Liver (tissue), 9 donors: Measurements from ENCODE around the gene MTCH1. TPM values are rescaled to one million over a fixed set of nuclear protein-coding genes. Genes with fewer than 3 reads are reported as not detected.

Experiments used
- DNase-seq: peaks from one replicate; pipeline ENCODE4 v3.0.0-alpha.2; 2017; ENCODE audit warnings: low spot score
- H3K27ac ChIP-seq, 2 donors: one replicate each; pipeline ENCODE4 v1.7.0; 2013; ENCODE audit warnings: inconsistent platforms in 2 of 2, low read length in 2 of 2, control low read depth in 1 of 2, low read depth in 1 of 2, mild to moderate bottlenecking in 1 of 2
- H3K27me3 ChIP-seq, 4 donors: one replicate each; pipeline versions ENCODE4 v1.6.1 to v1.7.0; 2013; ENCODE audit warnings: low read length in 3 of 4, inconsistent platforms in 1 of 4, mild to moderate bottlenecking in 1 of 4, moderate library complexity in 1 of 4; ENCODE audit not compliant: control insufficient read depth in 4 of 4, insufficient read depth in 4 of 4
- H3K36me3 ChIP-seq, 4 donors: one replicate each; pipeline versions ENCODE4 v1.6.1 to v1.7.0; 2013; ENCODE audit warnings: low read length in 3 of 4, mild to moderate bottlenecking in 3 of 4, low read depth in 1 of 4, moderate library complexity in 1 of 4; ENCODE audit not compliant: control insufficient read depth in 4 of 4, insufficient read depth in 3 of 4
- H3K4me1 ChIP-seq, 4 donors: one replicate each; pipeline versions ENCODE4 v1.6.1 to v1.7.0; 2013; ENCODE audit warnings: low read length in 3 of 4, mild to moderate bottlenecking in 3 of 4, moderate library complexity in 1 of 4; ENCODE audit not compliant: control insufficient read depth in 4 of 4, insufficient read depth in 4 of 4
- H3K4me3 ChIP-seq, 3 donors: one replicate each; pipeline versions ENCODE4 v1.6.1 to v1.7.0; 2013; ENCODE audit warnings: low read length in 3 of 3, control low read depth in 1 of 3, low read depth in 1 of 3, mild to moderate bottlenecking in 1 of 3
- H3K9ac ChIP-seq, 2 donors: one replicate each; pipeline ENCODE4 v1.7.0; 2013; ENCODE audit warnings: low read length in 2 of 2, mild to moderate bottlenecking in 2 of 2, moderate library complexity in 2 of 2, control low read depth in 1 of 2, low read depth in 1 of 2
- H3K9me3 ChIP-seq, 4 donors: one replicate each; pipeline versions ENCODE4 v1.6.1 to v1.7.0; 2013; ENCODE audit warnings: low read length in 3 of 4; ENCODE audit not compliant: control insufficient read depth in 4 of 4
- ATF3 ChIP-seq: IDR thresholded peaks from 2 replicates; pipeline ENCODE4 v1.6.1; 2016; ENCODE audit warnings: antibody characterized with exemption
- CTCF ChIP-seq: fragments of 150-350 bp; IDR thresholded peaks from 2 replicates; pipeline ENCODE4 v1.5.1; 2017; ENCODE audit warnings: improper control_type of control experiment, low read depth, low read length; ENCODE audit not compliant: missing input control
- EGR1 ChIP-seq, 2 donors: IDR thresholded peaks; 2 replicates each; pipeline ENCODE4 v1.6.1; 2016 to 2018; ENCODE audit warnings: antibody characterized with exemption in 2 of 2, low read depth in 2 of 2
- FOXA1 ChIP-seq: IDR thresholded peaks from 2 replicates; pipeline ENCODE4 v1.6.1; 2016; ENCODE audit warnings: antibody characterized with exemption
- HNF4A ChIP-seq, 2 donors: conservative IDR thresholded peaks; 2 replicates each; pipeline ENCODE4 v1.6.1; 2016; ENCODE audit warnings: antibody characterized with exemption in 2 of 2, mild to moderate bottlenecking in 2 of 2
- HNF4G ChIP-seq: IDR thresholded peaks from 2 replicates; pipeline ENCODE4 v1.6.1; 2016; ENCODE audit warnings: antibody characterized with exemption
- JUND ChIP-seq, 2 donors: IDR thresholded peaks; 2 replicates each; pipeline ENCODE4 v1.6.1; 2016; ENCODE audit warnings: antibody characterized with exemption in 2 of 2
- MAX ChIP-seq: IDR thresholded peaks from 2 replicates; pipeline ENCODE4 v1.6.1; 2016; ENCODE audit warnings: antibody characterized with exemption
- REST ChIP-seq: IDR thresholded peaks from 2 replicates; pipeline ENCODE4 v1.6.1; 2016; ENCODE audit warnings: antibody characterized with exemption, mild to moderate bottlenecking
- RXRA ChIP-seq, 2 donors: IDR thresholded peaks; 2 replicates each; pipeline ENCODE4 v1.6.1; 2017 to 2018; ENCODE audit warnings: antibody characterized with exemption in 2 of 2, mild to moderate bottlenecking in 1 of 2
- TAF1 ChIP-seq: conservative IDR thresholded peaks from 2 replicates; pipeline ENCODE4 v1.6.1; 2016; ENCODE audit warnings: antibody characterized with exemption, mild to moderate bottlenecking
- YY1 ChIP-seq: IDR thresholded peaks from 2 replicates; pipeline ENCODE4 v1.6.1; 2016; ENCODE audit warnings: antibody characterized with exemption, mild to moderate bottlenecking
- WGBS: extraction: QIAGEN DNeasy Blood & Tissue Kit; methylation state at CpG from one replicate; pipeline ENCODE4 v1.1.7; 2013; 5-methylcytosine and 5-hydroxymethylcytosine counted together
- polyA plus RNA-seq, 2 donors: library from polyadenylated mRNA; stranded (reverse) in 1 of 2; unstranded in 1 of 2; fragments of 200-250 nt in 1 of 2; fragments of >200 nt in 1 of 2; fragmentation: Nextera tagmentation in 1 of 2; extraction: Ambion mirVana in 1 of 2; gene quantifications; one replicate each; pipeline versions ENCODE4 v1.2.1 to v1.2.3, GENCODE V29; 2013 to 2015
- total RNA-seq, 2 donors: library from RNA; depleted of rRNA; stranded (reverse); fragments of >200 nt; gene quantifications; one replicate each; pipeline ENCODE4 v1.2.3, GENCODE V29; 2014
- donor health status: healthy.
- donor health status: healthy.
- donor health status: healthy.
- donor health status: healthy.
- donor health status: healthy.

MTCH1 gene
- total and polyA plus RNA-seq, 4 donors: 61.5 to 79.6 (median 74.1) TPM

- Histone ChIP-seq H3K36me3 (no peaks in the 10 kb centered on the region), H3K27me3 (no peaks in the 10 kb centered on the region), H3K4me1 (peaks cover 8 to 23% (median 18%) of the 10 kb centered on the region in 4 donors), H3K9ac (no peak overlapping the region), H3K9me3 (no peaks in the 10 kb centered on the region), H3K4me3 (no peak overlapping the region), H3K27ac (no peak overlapping the region)
- TF ChIP-seq CTCF (no peak), MAX (no peak), TAF1 (no peak)
- no peak for DNase-seq
- 64% methylated on average over 5 of the region's 5 CpGs for WGBS
Measured at GRCh38 chr6:37017606-37018197, 31.7 kb upstream of the MTCH1 start.

GRCh38 chr6:37016995-37017394, 31.0 kb upstream of the MTCH1 start:
- DNase-seq: no peak
- no peak for TF ChIP-seq JUND (IDR thresholded peaks at IDR 0.05)
- TF ChIP-seq HNF4G: no peak
- TF ChIP-seq YY1: no peak
- no peak for TF ChIP-seq RXRA (IDR thresholded peaks at IDR 0.05)
- no peak for TF ChIP-seq EGR1 (IDR thresholded peaks at IDR 0.05; ENCODE audit: low read depth in 2 of 2)
- TF ChIP-seq CTCF: no peak
- no peak for TF ChIP-seq REST
- no peak for TF ChIP-seq HNF4A (conservative IDR thresholded peaks at IDR 0.05)
- TF ChIP-seq ATF3: no peak
- TF ChIP-seq FOXA1: no peak

More at GRCh38 chr6:37016995-37017394, 31.0 kb upstream of the MTCH1 start:
- 84% methylated on average over 3 of the region's 3 CpGs for WGBS
- no peaks in the 10 kb centered on the region for H3K9me3 ChIP-seq
- no peaks in the 10 kb centered on the region for H3K36me3 ChIP-seq
- no peak overlapping the region for H3K27ac ChIP-seq
- H3K9ac ChIP-seq: no peak overlapping the region
- H3K4me1 ChIP-seq: peaks cover 2 to 16% (median 13%) of the 10 kb centered on the region in 4 donors
- no peak overlapping the region for H3K4me3 ChIP-seq
- H3K27me3 ChIP-seq: no peaks in the 10 kb centered on the region
